Measurements from ENCODE around the gene FGF7.

DNA sequence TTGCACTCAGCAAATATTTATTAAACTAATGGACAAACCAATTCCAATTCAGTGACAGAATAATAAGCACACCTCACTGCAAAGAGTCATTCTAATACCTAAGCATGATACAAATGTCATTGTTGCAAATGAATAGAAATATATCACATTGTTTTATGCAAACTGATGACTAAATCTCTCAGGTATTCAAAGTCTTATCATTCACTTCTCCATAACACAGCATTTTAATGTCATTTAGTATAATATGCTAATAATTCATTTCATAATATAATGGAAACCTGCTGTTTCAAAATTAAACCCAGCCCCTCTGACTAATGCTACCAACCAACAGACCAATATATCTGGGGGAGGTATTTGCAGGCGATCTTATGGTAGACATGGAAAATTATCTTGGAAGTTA, 71.8 kb downstream of the FGF7 start:
- no peak for TF ChIP-seq EZH2phosphoT487 (IDR thresholded peaks at IDR 0.05; ENCODE audit: insufficient read depth, low read depth)
- no peak for TF ChIP-seq EZH2 (IDR thresholded peaks at IDR 0.05; ENCODE audit: insufficient read depth, poor library complexity, severe bottlenecking)

Measured in GM23248 (cell line).